Measurements from ENCODE around the gene SPRR2E.
"Not testable (repeated sequence)": the region's sequence is repeated elsewhere in the genome, so short reads cannot be mapped to it uniquely, and the experiment has no call there.

The SPRR2E gene

DNA sequence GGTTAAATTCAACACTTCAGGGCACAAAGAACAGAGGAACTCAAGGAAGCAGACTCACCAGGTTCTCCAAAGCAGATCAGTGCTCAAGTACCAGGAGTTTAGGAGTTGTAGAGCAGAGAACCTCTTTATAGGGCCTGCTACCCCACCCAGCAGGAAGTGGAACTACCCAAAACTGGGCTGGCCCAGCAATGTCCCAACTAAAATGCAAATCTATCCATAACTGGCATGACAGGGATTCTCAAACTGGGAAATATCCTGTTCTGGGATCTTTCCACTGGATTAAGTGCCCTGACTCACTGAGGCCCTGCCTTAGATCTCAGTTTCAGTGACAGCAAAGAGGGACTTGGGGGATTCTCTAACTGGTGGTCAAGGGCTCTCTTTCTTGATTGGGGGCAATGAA lies at the start of gene SPRR2E:
SPRR2E (minus strand) TSS at position 101 of the 400 bp plus-strand sequence. CDS start 775 bp downstream, outside the sequence.
- H3K4me3 ChIP-seq (ENCODE audit: low read depth, low read length): no peak within 1 kb of the TSS
- TF ChIP-seq CTCF (IDR thresholded peaks at IDR 0.05; ENCODE audit: control insufficient read depth, extremely low read depth, insufficient read depth): no peak
- no peak for DNase-seq (ENCODE audit: low read depth)

- no peak overlapping the region for H3K4me3 ChIP-seq (ENCODE audit: low read depth, low read length)
- no peak for DNase-seq (ENCODE audit: low read depth)
- TF ChIP-seq CTCF (IDR thresholded peaks at IDR 0.05; ENCODE audit: control insufficient read depth, extremely low read depth, insufficient read depth): no peak
These were observed 47.1 kb upstream of the SPRR2E start for GRCh38 chr1:153141377-153141776.

- no peak for DNase-seq (ENCODE audit: low read depth)
- TF ChIP-seq CTCF (IDR thresholded peaks at IDR 0.05; ENCODE audit: control insufficient read depth, extremely low read depth, insufficient read depth): no peak
- no peak overlapping the region for H3K4me3 ChIP-seq (ENCODE audit: low read depth, low read length)
These were observed 46.2 kb upstream of the SPRR2E start for GRCh38 chr1:153140484-153140883.

DNA sequence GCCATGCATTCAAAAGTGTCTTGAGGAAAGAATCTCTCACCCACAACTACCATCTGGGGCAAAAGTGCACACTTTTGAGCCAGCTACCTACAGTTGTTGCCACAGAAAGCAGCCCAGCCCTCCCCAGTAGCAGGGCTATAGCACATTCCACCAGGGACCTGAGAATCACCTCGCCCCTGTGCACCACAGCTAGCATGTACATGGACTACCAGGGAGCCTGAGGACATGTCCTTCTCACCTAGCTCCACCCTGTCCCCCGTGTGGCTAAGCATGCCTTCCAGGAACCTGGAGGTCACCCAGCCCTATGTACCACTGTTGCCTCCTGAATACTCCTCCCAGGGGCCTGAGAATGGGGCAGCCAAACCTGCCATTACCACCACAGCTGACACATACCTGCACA lies 39.4 kb upstream of the SPRR2E start:
- H3K4me3 ChIP-seq (ENCODE audit: low read depth, low read length): no peak overlapping the region
- TF ChIP-seq CTCF (IDR thresholded peaks at IDR 0.05; ENCODE audit: control insufficient read depth, extremely low read depth, insufficient read depth): no peak
- no peak for DNase-seq (ENCODE audit: low read depth)

GRCh38 chr1:153133267-153133666 lies 38.9 kb upstream of the SPRR2E start:
- no peak for TF ChIP-seq CTCF (IDR thresholded peaks at IDR 0.05; ENCODE audit: control insufficient read depth, extremely low read depth, insufficient read depth)
- no peak for DNase-seq (ENCODE audit: low read depth)
- H3K4me3 ChIP-seq (ENCODE audit: low read depth, low read length): no peak overlapping the region

GRCh38 chr1:153128688-153129087 lies 34.4 kb upstream of the SPRR2E start:
- H3K4me3 ChIP-seq (ENCODE audit: low read depth, low read length); DNase-seq (ENCODE audit: low read depth): not testable (repeated sequence)

GRCh38 chr1:153127296-153127695 lies 33.0 kb upstream of the SPRR2E start:
- no peak overlapping the region for H3K4me3 ChIP-seq (ENCODE audit: low read depth, low read length)
- DNase-seq (ENCODE audit: low read depth): no peak
- TF ChIP-seq CTCF (IDR thresholded peaks at IDR 0.05; ENCODE audit: control insufficient read depth, extremely low read depth, insufficient read depth): no peak
